Activated T-helper 9 cell treated with anti-CD3 and anti-CD28 coated beads, Interleukin-2, amount 50 U/mL, for 16 hours (primary cell): ENCODE results near the gene UBE2J2.

Experiments used
- DNase-seq: peaks from one replicate; pipeline ENCODE4 v3.0.0-alpha.2; 2020; ENCODE audit warnings: low read depth

Gene UBE2J2

GRCh38 chr1:1239614-1240347 is 33.9 kb downstream of the UBE2J2 start:
- no peak for DNase-seq

GRCh38 chr1:1239227-1239613 is 34.4 kb downstream of the UBE2J2 start:
- no peak for DNase-seq

GRCh38 chr1:1238702-1239178 is 34.9 kb downstream of the UBE2J2 start:
- no peak for DNase-seq

DNA sequence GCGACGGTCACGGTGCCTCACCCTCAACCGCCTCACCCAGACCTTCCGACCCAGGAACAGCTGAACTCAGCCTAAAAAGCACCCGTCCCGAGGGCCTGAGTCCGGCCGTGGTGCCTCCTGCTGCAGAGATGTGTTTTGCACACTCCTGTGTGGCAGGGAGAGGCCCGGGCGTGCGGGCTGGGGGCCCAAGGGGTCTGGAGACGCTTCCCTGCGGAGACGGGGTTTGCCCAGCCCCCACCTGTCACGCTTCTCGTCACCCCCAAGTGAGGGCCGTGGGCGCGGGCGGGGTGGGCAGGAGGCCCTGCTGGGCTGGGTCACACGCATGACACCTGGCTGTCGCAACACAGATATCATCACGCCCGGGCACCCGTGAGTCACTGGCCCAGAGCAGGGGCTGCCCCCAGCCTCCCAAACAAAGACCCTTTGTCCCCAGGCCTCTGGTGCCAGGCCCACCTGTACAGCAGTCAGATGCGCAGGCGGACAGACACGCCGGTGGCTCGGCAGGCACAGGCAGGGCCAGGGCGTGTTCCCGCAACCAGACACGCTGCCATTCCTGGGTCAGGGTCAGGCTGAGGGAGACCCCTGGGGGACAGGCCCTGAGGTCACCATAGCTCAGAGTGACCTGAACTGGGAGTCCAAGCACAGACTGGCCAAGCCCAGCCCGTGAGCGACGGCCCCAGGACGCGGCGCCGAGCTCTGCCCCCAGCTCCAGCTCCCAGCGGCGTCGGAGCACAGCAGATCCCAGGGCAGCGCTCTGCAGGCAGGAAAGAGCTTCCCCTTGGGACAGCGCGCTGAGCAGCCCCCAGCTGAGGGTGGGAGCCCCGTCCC is 35.6 kb downstream of the UBE2J2 start:
- no peak for DNase-seq

GRCh38 chr1:1236945-1237873 is 36.4 kb downstream of the UBE2J2 start:
- DNase-seq, result no peak

- no peak for DNase-seq
Observed at GRCh38 chr1:1236176-1236763, 37.4 kb downstream of the UBE2J2 start.

- DNase-seq, result no peak
Observed at GRCh38 chr1:1235016-1235744, 38.5 kb downstream of the UBE2J2 start.

- DNase-seq, result no peak
Observed at GRCh38 chr1:1234180-1234808, 39.4 kb downstream of the UBE2J2 start.

DNA sequence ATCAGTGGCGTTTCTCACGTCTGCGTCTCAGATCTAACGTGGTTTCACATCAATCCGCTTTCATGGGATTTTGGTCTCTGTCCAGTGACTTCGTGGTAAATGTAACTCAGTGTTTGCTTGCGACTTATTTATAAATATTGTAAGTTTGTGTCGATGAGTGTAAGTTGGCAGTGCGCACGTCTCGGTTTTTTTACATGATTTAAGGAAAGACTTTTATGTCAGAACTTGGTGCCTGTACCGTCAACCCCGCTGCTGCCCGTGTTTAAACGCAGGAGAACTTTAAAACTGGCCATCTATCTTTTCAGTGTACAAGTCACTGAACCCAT is 40.1 kb downstream of the UBE2J2 start:
- no peak for DNase-seq

- DNase-seq, result no peak
Observed at GRCh38 chr1:1232796-1233566, 40.7 kb downstream of the UBE2J2 start.

GRCh38 chr1:1232208-1232795 is 41.4 kb downstream of the UBE2J2 start, which contains the start of gene B3GALT6:
Gene B3GALT6 (plus strand): TSS chr1:1232237. CDS start chr1:1232279, 42 bp downstream.
- DNase-seq, result no peak

DNA sequence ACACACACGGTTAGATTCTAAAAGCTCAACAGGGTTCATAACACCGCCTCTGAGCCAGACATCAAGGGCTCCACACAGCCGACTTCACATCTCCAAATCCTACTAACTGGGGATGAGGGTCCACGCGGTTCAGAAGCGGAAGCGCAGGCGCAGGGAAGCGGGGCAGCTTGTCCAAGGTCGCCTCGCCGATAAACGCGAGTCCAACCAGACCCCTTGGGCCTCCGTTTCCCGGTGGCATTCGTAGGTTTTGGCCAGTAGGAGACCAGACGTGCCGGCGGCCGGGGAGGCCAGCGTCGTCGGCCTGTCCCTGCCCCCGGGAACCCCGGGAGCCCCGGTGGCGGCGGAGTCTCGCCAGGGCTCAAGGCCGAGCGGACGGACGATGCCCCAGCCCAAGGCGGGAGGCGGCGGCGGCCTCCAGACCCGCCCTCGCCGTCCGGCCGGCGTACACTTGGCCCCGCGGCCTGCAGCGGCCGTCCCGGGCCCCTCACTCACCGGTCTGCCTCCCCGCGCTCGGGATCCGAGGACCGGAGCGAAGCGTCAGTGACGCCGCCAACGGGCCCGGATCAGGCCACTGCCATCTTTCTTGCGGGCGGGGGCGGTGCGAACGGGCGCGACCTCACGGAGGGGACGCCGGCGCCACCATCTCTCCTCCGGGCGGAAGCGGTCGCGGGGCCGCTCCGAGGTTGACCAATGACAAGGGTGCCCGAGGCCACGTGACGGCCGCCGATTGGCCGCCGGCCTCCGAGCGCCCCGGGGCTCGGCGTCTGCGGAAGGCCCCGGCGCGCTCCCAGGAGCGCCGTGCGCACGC is 42.0 kb downstream of the UBE2J2 start, which contains the start of gene SDF4:
Gene SDF4 (minus strand): TSS at position 602 of the 808 bp plus-strand sequence. CDS start 3,229 bp downstream, outside the sequence.
- peak; percentile 95 for DNase-seq

GRCh38 chr1:1230656-1231399 is 42.8 kb downstream of the UBE2J2 start:
- DNase-seq, result no peak

GRCh38 chr1:1229770-1230169 is 43.9 kb downstream of the UBE2J2 start:
- DNase-seq, result no peak

DNA sequence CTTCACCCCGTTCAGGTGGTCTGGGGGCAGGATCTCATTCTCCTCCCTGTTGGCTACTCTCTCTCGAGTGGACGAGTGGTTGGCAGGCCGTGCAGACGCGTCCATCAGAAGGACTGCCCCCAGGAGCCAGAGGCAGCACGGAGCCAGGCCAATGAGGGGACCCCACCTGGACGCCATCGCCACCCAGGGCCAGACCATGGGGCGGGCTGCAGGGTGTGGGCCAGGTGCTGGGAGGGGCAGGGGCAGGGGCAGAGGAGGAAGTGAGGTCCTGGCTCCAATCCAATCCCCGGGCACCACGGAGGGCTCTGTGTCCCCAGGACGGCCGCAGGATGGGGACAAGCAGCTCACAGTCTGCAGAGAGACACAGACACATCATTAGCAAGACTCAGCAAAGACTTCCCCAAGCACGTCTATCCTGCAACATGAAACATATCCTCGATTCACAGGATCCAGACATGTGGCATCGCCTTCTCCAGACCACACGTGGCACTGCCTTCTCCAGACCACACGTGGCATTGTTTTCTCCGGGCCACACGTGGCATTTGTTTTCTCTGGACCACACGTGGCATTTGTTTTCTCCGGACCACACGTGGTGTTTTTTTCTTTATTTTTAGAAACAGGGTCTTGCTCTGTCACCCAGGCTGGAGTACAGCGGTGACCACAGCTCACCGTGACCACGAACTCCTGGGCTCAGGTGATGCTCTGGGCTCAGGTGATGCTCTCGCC is 44.9 kb downstream of the UBE2J2 start:
- DNase-seq, result no peak

- no peak for DNase-seq
Observed at GRCh38 chr1:1228187-1228586, 45.5 kb downstream of the UBE2J2 start.

- DNase-seq, result no peak
Observed at GRCh38 chr1:1227386-1227785, 46.3 kb downstream of the UBE2J2 start.
